ENCODE measurements around the gene POC1B.

The POC1B gene

GRCh38 chr12:89544022-89544421 is 18.2 kb upstream of the POC1B start:
- Histone ChIP-seq H3K9me3 (ENCODE audit: low read depth, low read length) (no peaks in the 10 kb centered on the region), H3K4me3 (no peak overlapping the region), H3K36me3 (ENCODE audit: insufficient read depth, low read length) (no peaks in the 10 kb centered on the region), H3K27ac (no peak overlapping the region), H3K9ac (ENCODE audit: insufficient read length) (no peak overlapping the region)
- no peak for DNase-seq (ENCODE audit: low read depth, low spot score)
- no peak for TF ChIP-seq FOXP2 (optimal IDR thresholded peaks at IDR 0.05; ENCODE audit: control extremely low read depth, extremely low read length, insufficient read depth)

- no peak for TF ChIP-seq EZH2 (IDR thresholded peaks at IDR 0.05)
- TF ChIP-seq POLR2AphosphoS5 (IDR thresholded peaks at IDR 0.05; ENCODE audit: borderline replicate concordance, low read depth, low read length), result no peak
- no peak for TF ChIP-seq FOXP2 (optimal IDR thresholded peaks at IDR 0.05; ENCODE audit: control extremely low read depth, extremely low read length, insufficient read depth)
- no peaks in the 10 kb centered on the region for H3K9me3 ChIP-seq (ENCODE audit: low read depth, low read length)
- DNase-seq (ENCODE audit: low read depth, low spot score), result no peak
- H3K27ac ChIP-seq, result no peak overlapping the region
- H3K9ac ChIP-seq (ENCODE audit: insufficient read length), result no peak overlapping the region
- H3K4me3 ChIP-seq, result no peak overlapping the region
- no peaks in the 10 kb centered on the region for H3K36me3 ChIP-seq (ENCODE audit: insufficient read depth, low read length)
Measured at GRCh38 chr12:89542912-89543592, 17.2 kb upstream of the POC1B start.

- TF ChIP-seq EZH2 (IDR thresholded peaks at IDR 0.05) (no peak), FOXP2 (optimal IDR thresholded peaks at IDR 0.05; ENCODE audit: control extremely low read depth, extremely low read length, insufficient read depth) (no peak), POLR2AphosphoS5 (IDR thresholded peaks at IDR 0.05; ENCODE audit: borderline replicate concordance, low read depth, low read length) (no peak)
- H3K9ac ChIP-seq (ENCODE audit: insufficient read length), result no peak overlapping the region
Measured at GRCh38 chr12:89542236-89542635, 16.4 kb upstream of the POC1B start.

GRCh38 chr12:89540586-89540985 is 14.7 kb upstream of the POC1B start:
- TF ChIP-seq EZH2 (IDR thresholded peaks at IDR 0.05) (no peak), POLR2AphosphoS5 (IDR thresholded peaks at IDR 0.05; ENCODE audit: borderline replicate concordance, low read depth, low read length) (no peak), FOXP2 (optimal IDR thresholded peaks at IDR 0.05; ENCODE audit: control extremely low read depth, extremely low read length, insufficient read depth) (no peak)
- H3K9me3 ChIP-seq (ENCODE audit: low read depth, low read length), result no peaks in the 10 kb centered on the region

More at GRCh38 chr12:89542236-89542635, 16.4 kb upstream of the POC1B start:
- Histone ChIP-seq H3K27ac (no peak overlapping the region), H3K36me3 (ENCODE audit: insufficient read depth, low read length) (no peaks in the 10 kb centered on the region), H3K9me3 (ENCODE audit: low read depth, low read length) (no peaks in the 10 kb centered on the region), H3K4me3 (no peak overlapping the region)
- DNase-seq (ENCODE audit: low read depth, low spot score), result no peak

GRCh38 chr12:89539426-89540223 is 13.8 kb upstream of the POC1B start:
- H3K9ac ChIP-seq (ENCODE audit: insufficient read length), result no peak overlapping the region
- H3K4me3 ChIP-seq, result no peak overlapping the region
- no peak overlapping the region for H3K27ac ChIP-seq
- no peaks in the 10 kb centered on the region for H3K36me3 ChIP-seq (ENCODE audit: insufficient read depth, low read length)
- H3K9me3 ChIP-seq (ENCODE audit: low read depth, low read length), result no peaks in the 10 kb centered on the region
- DNase-seq (ENCODE audit: low read depth, low spot score), result no peak
- TF ChIP-seq EZH2 (IDR thresholded peaks at IDR 0.05) (no peak), FOXP2 (optimal IDR thresholded peaks at IDR 0.05; ENCODE audit: control extremely low read depth, extremely low read length, insufficient read depth) (no peak), POLR2AphosphoS5 (IDR thresholded peaks at IDR 0.05; ENCODE audit: borderline replicate concordance, low read depth, low read length) (no peak)

More at GRCh38 chr12:89540586-89540985, 14.7 kb upstream of the POC1B start:
- no peak overlapping the region for H3K27ac ChIP-seq
- no peak overlapping the region for H3K9ac ChIP-seq (ENCODE audit: insufficient read length)
- no peaks in the 10 kb centered on the region for H3K36me3 ChIP-seq (ENCODE audit: insufficient read depth, low read length)
- no peak for DNase-seq (ENCODE audit: low read depth, low spot score)
- no peak overlapping the region for H3K4me3 ChIP-seq

- DNase-seq (ENCODE audit: low read depth, low spot score), result no peak
- H3K36me3 ChIP-seq (ENCODE audit: insufficient read depth, low read length), result no peaks in the 10 kb centered on the region
- no peak overlapping the region for H3K9ac ChIP-seq (ENCODE audit: insufficient read length)
- H3K9me3 ChIP-seq (ENCODE audit: low read depth, low read length), result no peaks in the 10 kb centered on the region
- H3K4me3 ChIP-seq, result no peak overlapping the region
- TF ChIP-seq FOXP2 (optimal IDR thresholded peaks at IDR 0.05; ENCODE audit: control extremely low read depth, extremely low read length, insufficient read depth), result no peak
- TF ChIP-seq POLR2AphosphoS5 (IDR thresholded peaks at IDR 0.05; ENCODE audit: borderline replicate concordance, low read depth, low read length), result no peak
- no peak for TF ChIP-seq EZH2 (IDR thresholded peaks at IDR 0.05)
- no peak overlapping the region for H3K27ac ChIP-seq
Measured at GRCh38 chr12:89538897-89539296, 13.1 kb upstream of the POC1B start.

- DNase-seq (ENCODE audit: low read depth, low spot score), result no peak
- H3K27ac ChIP-seq, result no peak overlapping the region
- H3K9me3 ChIP-seq (ENCODE audit: low read depth, low read length), result no peaks in the 10 kb centered on the region
- TF ChIP-seq POLR2AphosphoS5 (IDR thresholded peaks at IDR 0.05; ENCODE audit: borderline replicate concordance, low read depth, low read length) (no peak), EZH2 (IDR thresholded peaks at IDR 0.05) (no peak), FOXP2 (optimal IDR thresholded peaks at IDR 0.05; ENCODE audit: control extremely low read depth, extremely low read length, insufficient read depth) (no peak)
- no peak overlapping the region for H3K4me3 ChIP-seq
- H3K9ac ChIP-seq (ENCODE audit: insufficient read length), result no peak overlapping the region
- H3K36me3 ChIP-seq (ENCODE audit: insufficient read depth, low read length), result no peaks in the 10 kb centered on the region
Measured at GRCh38 chr12:89537389-89537788, 11.5 kb upstream of the POC1B start.

- Histone ChIP-seq H3K9ac (ENCODE audit: insufficient read length) (peak overlapping the region; percentile 46), H3K27ac (no peak overlapping the region), H3K36me3 (ENCODE audit: insufficient read depth, low read length) (no peaks in the 10 kb centered on the region), H3K9me3 (ENCODE audit: low read depth, low read length) (no peaks in the 10 kb centered on the region), H3K4me3 (0 out of 2 replicates have a peak overlapping the region, but pooled peaks have one; percentile 11)
- TF ChIP-seq POLR2AphosphoS5 (IDR thresholded peaks at IDR 0.05; ENCODE audit: borderline replicate concordance, low read depth, low read length) (no peak), EZH2 (IDR thresholded peaks at IDR 0.05) (no peak), FOXP2 (optimal IDR thresholded peaks at IDR 0.05; ENCODE audit: control extremely low read depth, extremely low read length, insufficient read depth) (no peak)
- DNase-seq (ENCODE audit: low read depth, low spot score), result no peak
Measured at GRCh38 chr12:89529738-89530137, 3.9 kb upstream of the POC1B start.
